Measurements from ENCODE around the gene ATP2B2. TPM values are rescaled to one million over a fixed set of nuclear protein-coding genes. Genes with fewer than 3 reads are reported as not detected.

ATP2B2 gene
- total RNA-seq, 4 donors from 2014 or later: 0.09 to 0.12 TPM; not detected in 2

DNA sequence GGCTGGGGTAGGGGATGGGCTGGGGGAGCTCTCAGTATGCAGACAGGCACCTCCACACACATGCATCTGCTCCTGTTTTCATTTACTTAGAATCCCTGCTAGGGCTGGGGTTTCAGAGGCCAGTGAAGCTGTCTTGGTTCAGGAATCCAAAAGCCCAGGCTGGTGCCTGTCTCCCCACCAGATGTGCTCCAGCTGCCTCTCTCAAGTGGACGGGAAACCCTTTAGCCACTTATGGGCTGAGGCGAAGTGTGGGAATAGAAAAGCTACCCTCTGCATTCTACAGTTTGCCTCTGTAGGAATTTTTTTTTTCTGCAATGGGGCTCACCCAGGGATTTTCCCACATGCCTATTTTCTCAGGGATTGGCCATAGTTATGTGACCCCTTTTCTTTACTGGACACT is 72.5 kb downstream of the ATP2B2 start:
- DNase-seq (ENCODE audit: low spot score): no peak
- TF ChIP-seq, protein P1, sequence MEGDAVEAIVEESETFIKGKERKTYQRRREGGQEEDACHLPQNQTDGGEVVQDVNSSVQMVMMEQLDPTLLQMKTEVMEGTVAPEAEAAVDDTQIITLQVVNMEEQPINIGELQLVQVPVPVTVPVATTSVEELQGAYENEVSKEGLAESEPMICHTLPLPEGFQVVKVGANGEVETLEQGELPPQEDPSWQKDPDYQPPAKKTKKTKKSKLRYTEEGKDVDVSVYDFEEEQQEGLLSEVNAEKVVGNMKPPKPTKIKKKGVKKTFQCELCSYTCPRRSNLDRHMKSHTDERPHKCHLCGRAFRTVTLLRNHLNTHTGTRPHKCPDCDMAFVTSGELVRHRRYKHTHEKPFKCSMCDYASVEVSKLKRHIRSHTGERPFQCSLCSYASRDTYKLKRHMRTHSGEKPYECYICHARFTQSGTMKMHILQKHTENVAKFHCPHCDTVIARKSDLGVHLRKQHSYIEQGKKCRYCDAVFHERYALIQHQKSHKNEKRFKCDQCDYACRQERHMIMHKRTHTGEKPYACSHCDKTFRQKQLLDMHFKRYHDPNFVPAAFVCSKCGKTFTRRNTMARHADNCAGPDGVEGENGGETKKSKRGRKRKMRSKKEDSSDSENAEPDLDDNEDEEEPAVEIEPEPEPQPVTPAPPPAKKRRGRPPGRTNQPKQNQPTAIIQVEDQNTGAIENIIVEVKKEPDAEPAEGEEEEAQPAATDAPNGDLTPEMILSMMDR (IDR thresholded peaks at IDR 0.05): no peak
- no peak for ATAC-seq (ENCODE audit: low FRiP score)

GRCh38 chr3:10432156-10432845 is 73.1 kb downstream of the ATP2B2 start:
- TF ChIP-seq, protein P1 (IDR thresholded peaks at IDR 0.05): no peak
- no peak for DNase-seq (ENCODE audit: low spot score)

DNA sequence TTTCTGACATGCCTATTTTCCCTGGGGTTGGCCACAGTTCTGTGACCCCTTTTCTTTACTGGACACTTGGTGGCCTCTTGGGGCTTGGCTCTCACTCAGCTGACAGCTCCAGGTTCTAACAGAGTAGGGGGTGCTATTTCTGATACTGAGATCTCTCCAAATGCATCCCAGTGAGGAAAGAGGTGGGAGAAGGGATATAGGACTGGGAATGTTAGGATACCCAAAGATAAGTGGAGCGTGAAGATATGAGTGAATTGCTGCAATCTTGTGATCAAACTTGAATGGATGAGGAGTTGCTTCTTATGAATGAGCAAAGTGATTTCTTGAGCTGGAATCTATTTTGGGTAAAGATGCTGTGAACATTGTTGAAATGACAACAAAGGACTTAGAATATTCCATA is 74.6 kb downstream of the ATP2B2 start:
- TF ChIP-seq, protein P1 (IDR thresholded peaks at IDR 0.05): no peak
- no peak for DNase-seq (ENCODE audit: low spot score)
- ATAC-seq (ENCODE audit: low FRiP score): no peak

More at GRCh38 chr3:10432156-10432845, 73.1 kb downstream of the ATP2B2 start:
- ATAC-seq (ENCODE audit: low FRiP score): no peak

DNA sequence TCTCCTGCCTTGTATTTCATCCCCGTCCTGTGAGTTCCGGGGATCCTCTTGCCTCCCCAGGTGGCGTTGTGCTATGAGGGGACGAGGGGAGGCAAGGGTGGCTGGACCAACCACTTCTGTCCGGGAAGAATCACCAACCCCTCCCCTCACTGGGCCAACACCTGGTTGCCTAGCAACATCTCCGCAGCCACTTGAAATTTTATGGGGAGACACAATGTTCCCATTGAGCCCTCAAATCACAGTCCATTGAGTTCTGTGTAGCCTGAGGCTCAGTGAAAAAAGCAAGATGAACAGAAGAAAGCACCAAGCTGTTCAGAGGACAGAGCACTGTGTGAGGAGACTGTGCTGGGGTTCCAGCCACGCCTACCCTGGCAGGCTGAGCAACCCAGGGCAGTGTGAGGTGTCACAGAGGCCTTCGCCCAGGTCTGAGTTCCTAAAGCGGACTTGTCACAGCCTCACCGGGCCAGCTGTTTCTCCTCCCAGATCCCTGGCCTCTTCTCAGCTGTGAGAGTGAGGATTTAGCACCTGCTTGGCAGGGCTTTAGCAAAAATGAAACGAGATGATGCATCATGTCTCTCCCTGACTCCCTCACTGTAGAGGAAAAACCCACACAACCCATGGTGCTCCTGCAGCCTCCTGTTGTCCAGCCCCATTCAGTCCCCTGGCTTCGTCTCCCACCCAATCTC is 76.8 kb downstream of the ATP2B2 start:
- TF ChIP-seq, protein P1 (IDR thresholded peaks at IDR 0.05): no peak
- DNase-seq (ENCODE audit: low spot score) (no peak), ATAC-seq (ENCODE audit: low FRiP score) (no peak)

- DNase-seq (ENCODE audit: low spot score): no peak
- TF ChIP-seq, protein P1 (IDR thresholded peaks at IDR 0.05): no peak
- ATAC-seq (ENCODE audit: low FRiP score): no peak
Observed at GRCh38 chr3:10426346-10427220, 78.8 kb downstream of the ATP2B2 start.

GRCh38 chr3:10423171-10423882 is 82.1 kb downstream of the ATP2B2 start:
- DNase-seq (ENCODE audit: low spot score) (no peak), ATAC-seq (ENCODE audit: low FRiP score) (no peak)
- TF ChIP-seq, protein P1 (IDR thresholded peaks at IDR 0.05): no peak
